Adrenal gland (tissue), 12 donors: ENCODE results near the gene KAZN. TPM values are rescaled to one million over a fixed set of nuclear protein-coding genes. Genes with fewer than 3 reads are reported as not detected.

ENCODE experiments used
- DNase-seq, 7 donors: peaks; one replicate each; pipeline ENCODE4 v3.0.0-alpha.2; 2019 to 2020
- H3K27ac ChIP-seq, 5 donors: fragments of 200-600 bp; sonication (generic) in 4 of 5; 1 replicate in 3 of 5; 2 replicates in 2 of 5; pipeline versions ENCODE4 v1.5.1 to v1.8.0; 2016 to 2020; ENCODE audit warnings: mild to moderate bottlenecking in 1 of 5
- H3K27me3 ChIP-seq: fragments of 200-600 bp; 2 replicates; pipeline ENCODE4 v1.8.0; 2021
- H3K36me3 ChIP-seq, 2 donors: fragments of 200-600 bp; replicated peaks in 1 of 2; 1 replicate in 1 of 2; 2 replicates in 1 of 2; pipeline versions ENCODE4 v1.5.1 to v1.8.0; 2018 to 2022
- H3K4me1 ChIP-seq, 2 donors: fragments of 200-600 bp; replicated peaks in 1 of 2; 1 replicate in 1 of 2; 2 replicates in 1 of 2; pipeline versions ENCODE4 v1.5.1 to v1.8.0; 2018 to 2021
- H3K4me3 ChIP-seq, 4 donors: fragments of 200-600 bp; sonication (generic) in 3 of 4; one replicate each; pipeline ENCODE4 v1.5.1; 2016 to 2018
- H3K9me3 ChIP-seq, 3 donors: fragments of 200-600 bp; sonication (generic) in 1 of 3; replicated peaks in 1 of 3; 1 replicate in 2 of 3; 2 replicates in 1 of 3; pipeline versions ENCODE4 v1.5.1 to v1.8.0; 2016 to 2021
- POLR2A ChIP-seq, 2 donors: fragments of 450-650 bp; IDR thresholded peaks; one replicate each; pipeline ENCODE4 v1.6.1; 2017; ENCODE audit warnings: antibody characterized with exemption in 2 of 2, mild to moderate bottlenecking in 2 of 2, moderate library complexity in 1 of 2
- WGBS, 4 donors: extraction: QIAGEN DNeasy Blood & Tissue Kit in 2 of 4; methylation state at CpG; one replicate each; pipeline versions ENCODE4 v1.1.5 to v1.1.7; 2013 to 2017; 5-methylcytosine and 5-hydroxymethylcytosine counted together
- intact Hi-C, 2 donors: fragments of 100-400 bp; cut with DNase I; formaldehyde crosslinking; loops; one replicate each; pipeline versions ENCODE4 v1.14.1 to v1.15.0; 2022 to 2023
- polyA plus RNA-seq, 3 donors: library from polyadenylated mRNA; stranded (reverse); fragments of 200-250 nt in 2 of 3; fragments of 350-450 nt in 1 of 3; fragmentation: Illumina TruSeq in 1 of 3; extraction: RNeasy Lipid Tissue Mini Kit (QIAGEN cat#74804) in 1 of 3; gene quantifications; one replicate each; pipeline ENCODE4 v1.2.3, GENCODE V29; 2013 to 2014
- total RNA-seq, 9 donors: library from RNA; depleted of rRNA in 4 of 9; stranded (reverse); fragments of >200 nt in 4 of 9; fragments of 120-200 nt in 1 of 9; fragmentation: NEBNext Ultra II Directional in 1 of 9; extraction: Animal tissue kit (Norgen Biotek cat#: 25700) in 1 of 9; gene quantifications; one replicate each; pipeline versions ENCODE4 v1.1.0 to v1.2.4, GENCODE V29; 2013 to 2023
- TF ChIP-seq, protein P1 (sequence below), 6 experiments: fragments of 450-650 bp in 4 of 6; fragments of 200-600 bp in 2 of 6; sonication (generic) in 1 of 6; IDR thresholded peaks; 1 replicate in 5 of 6; 2 replicates in 1 of 6; pipeline versions ENCODE4 v1.5.1 to v1.8.0; 2016 to 2021; ENCODE audit warnings: antibody characterized with exemption in 6 of 6, mild to moderate bottlenecking in 2 of 6, moderate library complexity in 1 of 6
- donor health status: healthy with polysubstance abuse.
- donor health status: Bipolar disorder and iron deficiency.
- donor health status: DM: yes; HTN: yes; CAD: no.
- donor health status: DM: no; HTN: no; CAD: no.
- donor health status: DM: no; HTN: no; CAD: no.
- donor health status: DM: yes; HTN: yes; CAD: no.

KAZN gene
- total and polyA plus RNA-seq, 12 donors: 5.9 to 63.4 (median 29.5) TPM

DNA sequence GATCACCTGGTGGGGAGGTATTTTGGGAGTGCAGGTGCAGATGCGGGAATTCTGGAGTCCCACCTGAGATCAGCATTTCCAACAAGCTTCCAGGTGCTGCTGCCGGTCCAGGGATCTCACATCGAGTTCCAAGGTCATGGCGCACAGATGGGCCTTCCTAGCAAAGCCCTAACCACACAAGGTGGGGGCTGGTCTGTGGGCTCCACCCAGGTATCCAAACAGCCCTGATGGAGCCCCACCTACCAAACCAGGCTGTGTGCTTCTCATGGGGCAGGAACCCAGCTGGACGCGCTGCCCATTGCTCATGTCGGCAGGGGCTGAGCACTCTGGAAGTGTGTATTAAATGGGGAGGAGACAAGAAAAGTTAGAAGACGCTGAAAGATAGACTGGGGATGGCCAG is 520.1 kb downstream of the KAZN start:
- TF ChIP-seq POLR2A (IDR thresholded peaks at IDR 0.05): no peak
- TF ChIP-seq, protein P1, sequence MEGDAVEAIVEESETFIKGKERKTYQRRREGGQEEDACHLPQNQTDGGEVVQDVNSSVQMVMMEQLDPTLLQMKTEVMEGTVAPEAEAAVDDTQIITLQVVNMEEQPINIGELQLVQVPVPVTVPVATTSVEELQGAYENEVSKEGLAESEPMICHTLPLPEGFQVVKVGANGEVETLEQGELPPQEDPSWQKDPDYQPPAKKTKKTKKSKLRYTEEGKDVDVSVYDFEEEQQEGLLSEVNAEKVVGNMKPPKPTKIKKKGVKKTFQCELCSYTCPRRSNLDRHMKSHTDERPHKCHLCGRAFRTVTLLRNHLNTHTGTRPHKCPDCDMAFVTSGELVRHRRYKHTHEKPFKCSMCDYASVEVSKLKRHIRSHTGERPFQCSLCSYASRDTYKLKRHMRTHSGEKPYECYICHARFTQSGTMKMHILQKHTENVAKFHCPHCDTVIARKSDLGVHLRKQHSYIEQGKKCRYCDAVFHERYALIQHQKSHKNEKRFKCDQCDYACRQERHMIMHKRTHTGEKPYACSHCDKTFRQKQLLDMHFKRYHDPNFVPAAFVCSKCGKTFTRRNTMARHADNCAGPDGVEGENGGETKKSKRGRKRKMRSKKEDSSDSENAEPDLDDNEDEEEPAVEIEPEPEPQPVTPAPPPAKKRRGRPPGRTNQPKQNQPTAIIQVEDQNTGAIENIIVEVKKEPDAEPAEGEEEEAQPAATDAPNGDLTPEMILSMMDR (IDR thresholded peaks at IDR 0.05): no peak
- Histone ChIP-seq H3K4me1 (peaks cover 0 to 31% of the 10 kb centered on the region in 2 donors), H3K27ac (no peak overlapping the region), H3K36me3 (no peaks in the 10 kb centered on the region), H3K27me3 (no peaks in the 10 kb centered on the region), H3K9me3 (no peaks in the 10 kb centered on the region), H3K4me3 (no peak overlapping the region)
- intact Hi-C loops: no loop called here
- no peak for DNase-seq
- WGBS, 4 donors: 86 to 100% (median 91%) methylated on average over 4 to 8 of the region's 8 CpGs

DNA sequence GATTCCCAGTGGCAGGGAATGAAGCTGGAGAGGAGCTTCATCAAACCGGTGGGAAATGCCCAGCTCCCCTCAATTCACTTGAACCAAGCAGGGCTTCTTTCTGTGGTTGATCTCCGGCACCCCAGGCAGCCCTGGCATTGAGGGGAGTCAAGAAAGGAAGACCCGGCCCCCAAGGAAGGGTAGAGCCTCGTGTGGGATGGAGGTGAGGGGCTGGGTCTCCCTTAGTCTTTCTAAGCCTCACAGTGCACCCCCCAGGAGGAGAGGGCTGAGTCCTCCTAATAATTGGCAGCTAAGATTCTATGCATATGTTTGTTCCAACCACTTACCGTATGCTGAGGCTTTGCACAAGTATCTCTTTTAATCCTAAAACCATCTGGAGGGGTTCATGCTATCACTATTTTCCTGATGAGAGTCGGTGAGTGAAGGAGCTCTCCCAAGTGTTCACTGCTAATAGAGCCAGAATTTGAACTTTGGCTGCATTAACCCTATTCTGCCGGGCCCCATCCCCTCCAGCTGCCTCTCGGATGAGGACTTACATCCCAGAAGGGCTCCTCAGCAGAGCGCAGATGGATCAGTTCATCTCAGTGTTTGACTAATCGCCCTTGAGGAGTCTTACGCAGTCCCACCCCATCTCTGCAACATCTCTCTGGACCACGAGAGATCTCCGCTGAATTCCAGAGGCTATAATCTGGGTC is 521.9 kb downstream of the KAZN start:
- no peak overlapping the region for H3K4me3 ChIP-seq
- no peak for DNase-seq
- intact Hi-C loops: loop anchor here in 1 of 2 donors (10.0 kb wide), 1 partner anchor 184 kb away; no protein-coding TSS in a partner anchor
- no peaks in the 10 kb centered on the region for H3K9me3 ChIP-seq
- no peak for TF ChIP-seq POLR2A (IDR thresholded peaks at IDR 0.05)
- TF ChIP-seq, protein P1 (IDR thresholded peaks at IDR 0.05): no peak
- peaks cover 0 to 31% of the 10 kb centered on the region in 2 donors for H3K4me1 ChIP-seq
- H3K27ac ChIP-seq: no peak overlapping the region
- H3K27me3 ChIP-seq: no peaks in the 10 kb centered on the region
- 88 to 95% (median 92%) methylated on average over 11 to 13 of the region's 13 CpGs for WGBS, 4 donors
- no peaks in the 10 kb centered on the region for H3K36me3 ChIP-seq

DNA sequence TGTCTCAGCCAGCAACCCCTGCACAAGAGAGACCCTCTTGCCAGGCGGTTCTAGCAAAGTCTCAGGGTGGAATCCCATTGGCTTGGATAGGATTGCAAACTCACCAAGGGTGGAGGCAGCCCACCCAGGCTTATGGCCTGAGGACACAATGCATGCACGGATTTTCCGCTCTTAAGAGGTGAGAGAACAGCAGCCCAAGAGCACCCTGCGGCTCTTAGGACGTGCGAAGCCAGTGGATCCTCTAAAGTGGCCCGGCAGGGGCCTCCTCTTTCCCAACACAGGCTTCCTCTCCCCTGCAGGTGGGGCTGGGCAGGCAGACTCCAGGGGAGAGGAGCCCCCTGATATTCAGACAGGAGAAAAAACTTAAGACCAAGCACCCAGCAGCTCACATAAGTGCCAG is 523.8 kb downstream of the KAZN start:
- no peaks in the 10 kb centered on the region for H3K27me3 ChIP-seq
- H3K4me1 ChIP-seq: peaks cover 0 to 12% of the 10 kb centered on the region in 2 donors
- no peak for DNase-seq
- H3K27ac ChIP-seq: no peak overlapping the region
- H3K36me3 ChIP-seq: no peaks in the 10 kb centered on the region
- no peak for TF ChIP-seq POLR2A (IDR thresholded peaks at IDR 0.05)
- TF ChIP-seq, protein P1 (IDR thresholded peaks at IDR 0.05): no peak
- WGBS, 4 donors: 83 to 93% (median 88%) methylated on average over 1 to 7 of the region's 7 CpGs
- H3K4me3 ChIP-seq: no peak overlapping the region
- intact Hi-C loops: loop anchor here in 1 of 2 donors (10.0 kb wide), 1 partner anchor 182 kb away; no protein-coding TSS in a partner anchor
- H3K9me3 ChIP-seq: no peaks in the 10 kb centered on the region

DNA sequence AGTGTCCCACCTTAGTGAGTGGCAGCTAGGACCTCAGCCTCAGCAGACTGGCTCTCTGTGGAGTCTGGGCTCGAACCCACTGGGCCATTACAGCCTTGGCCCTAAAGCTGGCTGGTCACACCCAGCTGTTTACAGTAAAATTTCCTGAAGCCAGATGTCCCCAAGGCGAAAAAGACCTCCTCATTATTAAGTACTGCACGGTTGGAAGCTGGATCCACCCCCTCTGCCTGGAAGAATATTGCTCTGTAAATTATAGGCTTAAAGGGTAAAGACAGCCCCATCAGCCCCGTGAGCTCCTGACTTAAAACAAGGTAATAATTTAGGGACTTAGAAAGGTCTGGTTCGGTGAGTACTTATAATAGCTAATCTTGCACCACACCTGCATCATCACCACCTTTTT is 524.8 kb downstream of the KAZN start:
- DNase-seq: no peak
- no peaks in the 10 kb centered on the region for H3K9me3 ChIP-seq
- H3K4me3 ChIP-seq: no peak overlapping the region
- intact Hi-C loops: loop anchor here in 1 of 2 donors (10.0 kb wide), 1 partner anchor 182 kb away; no protein-coding TSS in a partner anchor
- 82 to 91% (median 88%) methylated on average over 4 to 5 of the region's 5 CpGs for WGBS, 4 donors
- no peaks in the 10 kb centered on the region for H3K36me3 ChIP-seq
- H3K27me3 ChIP-seq: no peaks in the 10 kb centered on the region
- H3K27ac ChIP-seq: no peak overlapping the region
- H3K4me1 ChIP-seq: peaks cover 0 to 10% of the 10 kb centered on the region in 2 donors
- TF ChIP-seq, protein P1 (IDR thresholded peaks at IDR 0.05): no peak
- TF ChIP-seq POLR2A (IDR thresholded peaks at IDR 0.05): no peak
